Neural cell (in vitro differentiated cells): ENCODE results near the gene PAOX. TPM values are rescaled to one million over a fixed set of nuclear protein-coding genes. Genes with fewer than 3 reads are reported as not detected.

Source experiments
- H2AFZ ChIP-seq: fragments of 200-600, 300-800 bp; sonication (generic), shearing (Covaris generic); 2 replicates; pipeline ENCODE4 v1.6.0; 2014; ENCODE audit warnings: low read depth, mild to moderate bottlenecking, antibody characterized with exemption, low read length, moderate library complexity
- H3F3A ChIP-seq: fragments of 200-600 bp; shearing (Covaris generic); 2 replicates; pipeline ENCODE4 v1.6.1; 2016; ENCODE audit warnings: mild to moderate bottlenecking, moderate library complexity, mixed read lengths, antibody characterized with exemption, low read length; ENCODE audit not compliant: insufficient read depth, poor library complexity, severe bottlenecking
- H3K27ac ChIP-seq: fragments of 200-600, 300-800 bp; sonication (generic), shearing (Covaris generic); 2 replicates; pipeline ENCODE4 v1.5.1; 2014; ENCODE audit warnings: mild to moderate bottlenecking, low read length, moderate library complexity
- H3K27me3 ChIP-seq: fragments of 300-800, 200-600 bp; sonication (generic), shearing (Covaris generic); 2 replicates; pipeline ENCODE4 v1.6.0; 2014; ENCODE audit warnings: mild to moderate bottlenecking, low read depth, low read length, moderate library complexity; ENCODE audit not compliant: insufficient read depth
- H3K36me3 ChIP-seq: fragments of 300-800, 200-600 bp; sonication (generic), shearing (Covaris generic); 2 replicates; pipeline ENCODE4 v1.5.1; 2014; ENCODE audit warnings: mild to moderate bottlenecking, antibody characterized with exemption, low read length, moderate library complexity; ENCODE audit not compliant: insufficient read depth
- H3K4me2 ChIP-seq: fragments of 300-800, 200-600 bp; sonication (generic), shearing (Covaris generic); 2 replicates; pipeline ENCODE4 v1.6.0; 2014; ENCODE audit warnings: mild to moderate bottlenecking, low read length
- H3K4me3 ChIP-seq: fragments of 300-800, 200-600 bp; sonication (generic), shearing (Covaris generic); 2 replicates; pipeline ENCODE4 v1.5.1; 2014; ENCODE audit warnings: mild to moderate bottlenecking, low read length, moderate library complexity
- H3K79me2 ChIP-seq: fragments of 200-600 bp; shearing (Covaris generic); replicated peaks from 2 replicates; pipeline ENCODE4 v1.6.0; 2014; ENCODE audit warnings: mild to moderate bottlenecking, low read length, moderate library complexity; ENCODE audit not compliant: insufficient read depth
- H3K9ac ChIP-seq: fragments of 300-800, 200-600 bp; sonication (generic), shearing (Covaris generic); 2 replicates; pipeline ENCODE4 v1.6.1; 2016; ENCODE audit warnings: mild to moderate bottlenecking, low read length, mixed read lengths
- H3K9me2 ChIP-seq: fragments of 200-600 bp; shearing (Covaris generic); 2 replicates; pipeline ENCODE4 v1.6.1; 2016; ENCODE audit warnings: mild to moderate bottlenecking, low read length, mixed read lengths; ENCODE audit not compliant: insufficient read depth
- H3K9me3 ChIP-seq: fragments of 200-600, 300-800 bp; sonication (generic), shearing (Covaris generic); 2 replicates; pipeline ENCODE4 v1.6.1; 2016; ENCODE audit warnings: mild to moderate bottlenecking, mixed run types, low read length, moderate library complexity, mixed read lengths
- H4K20me1 ChIP-seq: fragments of 200-600 bp; shearing (Covaris generic); 2 replicates; pipeline ENCODE4 v1.6.1; 2016; ENCODE audit warnings: mild to moderate bottlenecking, mixed run types; ENCODE audit not compliant: insufficient read depth
- CTCF ChIP-seq: fragments of 450-650 bp; IDR thresholded peaks from 2 replicates; pipeline ENCODE4 v1.5.1; 2014; ENCODE audit warnings: antibody characterized with exemption, mild to moderate bottlenecking, moderate library complexity; ENCODE audit not compliant: poor library complexity, severe bottlenecking
- EP300 ChIP-seq: fragments of 450-650 bp; conservative IDR thresholded peaks from 2 replicates; pipeline ENCODE4 v1.6.1; 2014; ENCODE audit warnings: antibody characterized with exemption, mild to moderate bottlenecking, moderate library complexity; ENCODE audit not compliant: poor library complexity, severe bottlenecking
- EZH2 ChIP-seq: fragments of 200-600, 300-800 bp; shearing (Covaris generic), sonication (generic); IDR thresholded peaks from 2 replicates; pipeline ENCODE4 v1.6.1; 2014; ENCODE audit warnings: antibody characterized with exemption, low read length, borderline replicate concordance, mild to moderate bottlenecking; ENCODE audit not compliant: insufficient read depth, poor library complexity, severe bottlenecking
- MXI1 ChIP-seq: fragments of 450-650 bp; conservative IDR thresholded peaks from 2 replicates; pipeline ENCODE4 v1.6.1; 2014; ENCODE audit warnings: antibody characterized with exemption, mild to moderate bottlenecking; ENCODE audit not compliant: poor library complexity, severe bottlenecking
- POLR2AphosphoS5 ChIP-seq: IDR thresholded peaks from 2 replicates; pipeline ENCODE4 v1.6.1; 2012
- RAD21 ChIP-seq: fragments of 450-650 bp; conservative IDR thresholded peaks from 2 replicates; pipeline ENCODE4 v1.6.1; 2014; ENCODE audit warnings: antibody characterized with exemption, mild to moderate bottlenecking, moderate library complexity
- REST ChIP-seq: IDR thresholded peaks from 2 replicates; pipeline ENCODE4 v1.6.1; 2012; ENCODE audit warnings: borderline replicate concordance
- SMC3 ChIP-seq: fragments of 450-650 bp; conservative IDR thresholded peaks from 2 replicates; pipeline ENCODE4 v1.6.1; 2014; ENCODE audit warnings: antibody characterized with exemption, mild to moderate bottlenecking, moderate library complexity; ENCODE audit not compliant: poor library complexity
- TAF1 ChIP-seq: IDR thresholded peaks from 2 replicates; pipeline ENCODE4 v1.6.1; 2012; ENCODE audit warnings: low read depth
- polyA plus RNA-seq: library from polyadenylated mRNA; depleted of rRNA; stranded (reverse); fragments of >200 nt; gene quantifications from 2 replicates; pipeline ENCODE4 v1.2.3, GENCODE V29; 2014

Gene PAOX
- polyA plus RNA-seq, 1 donor from 2014 or later: 3.0 TPM

- H3K9me2 ChIP-seq: no peaks in the 10 kb centered on the region
- no peaks in the 10 kb centered on the region for H4K20me1 ChIP-seq
- H3K4me3 ChIP-seq: no peak overlapping the region
- TF ChIP-seq POLR2AphosphoS5 (no peak), MXI1 (no peak), EZH2 (no peak), EP300 (no peak), RAD21 (no peak), REST (no peak), CTCF (no peak), SMC3 (no peak), TAF1 (no peak)
- H3K27me3 ChIP-seq: no peaks in the 10 kb centered on the region
- peaks cover 2% of the 10 kb centered on the region for H3K9me3 ChIP-seq
- H3K4me2 ChIP-seq: no peak overlapping the region
- H3K9ac ChIP-seq: no peak overlapping the region
- no peaks in the 10 kb centered on the region for H3K36me3 ChIP-seq
- no peak overlapping the region for H3K27ac ChIP-seq
- no peaks in the 10 kb centered on the region for H3K79me2 ChIP-seq
- no peak overlapping the region for H2AFZ ChIP-seq
- no peaks in the 10 kb centered on the region for H3F3A ChIP-seq
These were observed 19.0 kb upstream of the PAOX start for GRCh38 chr10:133359972-133360610.

GRCh38 chr10:133361227-133361626 is 17.8 kb upstream of the PAOX start:
- H3K36me3 ChIP-seq: no peaks in the 10 kb centered on the region

More at GRCh38 chr10:133361227-133361626, 17.8 kb upstream of the PAOX start:
- Histone ChIP-seq H4K20me1 (no peaks in the 10 kb centered on the region), H3K9me2 (no peaks in the 10 kb centered on the region), H3K27ac (no peak overlapping the region), H3K9me3 (peaks cover 2% of the 10 kb centered on the region), H2AFZ (no peak overlapping the region), H3F3A (no peaks in the 10 kb centered on the region), H3K4me2 (no peak overlapping the region), H3K4me3 (no peak overlapping the region), H3K79me2 (no peaks in the 10 kb centered on the region), H3K27me3 (no peaks in the 10 kb centered on the region), H3K9ac (no peak overlapping the region)
- TF ChIP-seq EZH2: no peak
- no peak for TF ChIP-seq MXI1
- TF ChIP-seq EP300: no peak
